HL-60 (cell line): Measurements from ENCODE around the gene OR10AD1.
"Not testable (repeated sequence)": the region's sequence is repeated elsewhere in the genome, so short reads cannot be mapped to it uniquely, and the experiment has no call there.

ENCODE experiments used
- DNase-seq, 2 experiments: peaks; one replicate each; pipeline ENCODE4 v3.0.0-alpha.2; 2010 to 2020; ENCODE audit warnings: low read depth in 1 of 2, low spot score in 1 of 2
- H3K27ac ChIP-seq: fragments of 250-450 bp; sonication (Bioruptor Pico); replicated peaks from 2 replicates; pipeline ENCODE4 v1.5.1; 2020; ENCODE audit warnings: mild to moderate bottlenecking, moderate library complexity
- H3K27me3 ChIP-seq: fragments of 250-450 bp; sonication (Bioruptor Pico); 2 replicates; pipeline ENCODE4 v1.5.1; 2021; ENCODE audit warnings: mild to moderate bottlenecking, moderate library complexity; ENCODE audit not compliant: insufficient read depth, poor library complexity, severe bottlenecking
- H3K4me3 ChIP-seq: replicated peaks from 2 replicates; pipeline ENCODE4 v1.5.1; 2011; ENCODE audit warnings: mild to moderate bottlenecking, control low read depth, low read length; ENCODE audit not compliant: insufficient read depth
- GABPA ChIP-seq: IDR thresholded peaks from 2 replicates; pipeline ENCODE4 v1.6.1; 2012; ENCODE audit warnings: low read depth
- POLR2AphosphoS5 ChIP-seq: IDR thresholded peaks from 2 replicates; pipeline ENCODE4 v1.6.1; 2012; ENCODE audit warnings: low read depth
- REST ChIP-seq: IDR thresholded peaks from 2 replicates; pipeline ENCODE4 v1.6.1; 2012; ENCODE audit warnings: low read depth; ENCODE audit not compliant: insufficient replicate concordance
- SPI1 ChIP-seq: IDR thresholded peaks from 2 replicates; pipeline ENCODE4 v1.6.1; 2012; ENCODE audit warnings: low read depth, mild to moderate bottlenecking, borderline replicate concordance
- TF ChIP-seq, protein P1 (sequence below): IDR thresholded peaks from one replicate; pipeline ENCODE4 v1.5.1; 2011; ENCODE audit warnings: low read length, control low read depth, inconsistent platforms; ENCODE audit not compliant: insufficient read depth

Gene OR10AD1

DNA sequence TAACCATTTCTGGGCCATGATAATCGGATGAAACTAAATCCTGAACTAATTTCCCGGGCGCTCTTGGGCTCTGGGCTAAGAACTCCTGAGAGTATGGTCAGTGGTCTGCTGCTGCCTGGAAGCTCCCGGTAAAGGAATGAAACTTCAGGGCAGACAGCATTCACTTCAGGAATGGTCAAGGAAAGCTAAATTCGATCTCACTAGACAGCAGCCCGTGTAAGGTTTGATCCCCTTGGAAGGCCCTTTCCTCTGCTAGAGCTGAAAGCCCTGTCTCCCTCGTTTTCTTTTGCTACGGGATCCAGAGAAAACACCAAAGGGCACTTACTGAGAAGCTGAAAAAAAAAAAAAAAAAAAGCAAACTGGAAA lies 46.5 kb downstream of the OR10AD1 start:
- Histone ChIP-seq H3K4me3 (peak overlapping the region; percentile 95), H3K27ac (peak overlapping the region; percentile 80), H3K27me3 (no peaks in the 10 kb centered on the region)
- DNase-seq: no peak
- no peak for TF ChIP-seq GABPA
- TF ChIP-seq REST: no peak
- no peak for TF ChIP-seq SPI1
- no peak for TF ChIP-seq POLR2AphosphoS5
- TF ChIP-seq, protein P1, sequence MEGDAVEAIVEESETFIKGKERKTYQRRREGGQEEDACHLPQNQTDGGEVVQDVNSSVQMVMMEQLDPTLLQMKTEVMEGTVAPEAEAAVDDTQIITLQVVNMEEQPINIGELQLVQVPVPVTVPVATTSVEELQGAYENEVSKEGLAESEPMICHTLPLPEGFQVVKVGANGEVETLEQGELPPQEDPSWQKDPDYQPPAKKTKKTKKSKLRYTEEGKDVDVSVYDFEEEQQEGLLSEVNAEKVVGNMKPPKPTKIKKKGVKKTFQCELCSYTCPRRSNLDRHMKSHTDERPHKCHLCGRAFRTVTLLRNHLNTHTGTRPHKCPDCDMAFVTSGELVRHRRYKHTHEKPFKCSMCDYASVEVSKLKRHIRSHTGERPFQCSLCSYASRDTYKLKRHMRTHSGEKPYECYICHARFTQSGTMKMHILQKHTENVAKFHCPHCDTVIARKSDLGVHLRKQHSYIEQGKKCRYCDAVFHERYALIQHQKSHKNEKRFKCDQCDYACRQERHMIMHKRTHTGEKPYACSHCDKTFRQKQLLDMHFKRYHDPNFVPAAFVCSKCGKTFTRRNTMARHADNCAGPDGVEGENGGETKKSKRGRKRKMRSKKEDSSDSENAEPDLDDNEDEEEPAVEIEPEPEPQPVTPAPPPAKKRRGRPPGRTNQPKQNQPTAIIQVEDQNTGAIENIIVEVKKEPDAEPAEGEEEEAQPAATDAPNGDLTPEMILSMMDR: no peak

- not testable (repeated sequence) for DNase-seq, H3K27ac ChIP-seq, H3K4me3 ChIP-seq, H3K27me3 ChIP-seq
Measured at GRCh38 chr12:48155786-48156185, 47.3 kb downstream of the OR10AD1 start.
